Right lobe of liver (tissue), 4 donors: Measurements from ENCODE around the gene FGGY.

Experiments
- CTCF ChIP-seq, 4 donors: fragments of 200-600 bp in 3 of 4; fragments of 450-650 bp in 1 of 4; IDR thresholded peaks; one replicate each; pipeline versions ENCODE4 v1.5.1 to v1.8.0; 2016 to 2022; ENCODE audit warnings: antibody characterized with exemption in 4 of 4, mild to moderate bottlenecking in 2 of 4
- POLR2A ChIP-seq: fragments of 450-650 bp; IDR thresholded peaks from one replicate; pipeline ENCODE4 v1.6.1; 2017; ENCODE audit warnings: antibody characterized with exemption, mild to moderate bottlenecking
- donor health status: DM: no; HTN: no; CAD: no.
- donor health status: DM: no; HTN: no; CAD: no.
- donor health status: DM: no; HTN: yes; CAD: no.

GRCh38 chr1:59742526-59742925 is 445.6 kb downstream of the FGGY start:
- TF ChIP-seq CTCF (IDR thresholded peaks at IDR 0.05) (no peak), POLR2A (no peak)
